Fibroblast of skin of left quadriceps (primary cell): ENCODE measurements around the gene RIBC1.
"Not testable (repeated sequence)": the region's sequence is repeated elsewhere in the genome, so short reads cannot be mapped to it uniquely, and the experiment has no call there.

Source experiments
- DNase-seq, 2 experiments: peaks; one replicate each; pipeline ENCODE4 v3.0.0-alpha.2; 2013; ENCODE audit warnings: low read depth in 2 of 2

RIBC1 gene

GRCh38 chrX:53435997-53436396, 13.3 kb downstream of the RIBC1 start:
- DNase-seq = no peak

GRCh38 chrX:53437206-53437605, 14.5 kb downstream of the RIBC1 start:
- DNase-seq = no peak

- no peak for DNase-seq
These were observed 15.6 kb downstream of the RIBC1 start for GRCh38 chrX:53438174-53438831.

- no peak for DNase-seq
These were observed 16.2 kb downstream of the RIBC1 start for GRCh38 chrX:53438832-53439230.

- DNase-seq = no peak
These were observed 17.4 kb downstream of the RIBC1 start for GRCh38 chrX:53440101-53440500.

- DNase-seq = no peak
These were observed 18.2 kb downstream of the RIBC1 start for GRCh38 chrX:53440621-53441517.

- DNase-seq = no peak
These were observed 19.1 kb downstream of the RIBC1 start for GRCh38 chrX:53441531-53442321.

- DNase-seq = no peak
These were observed 19.6 kb downstream of the RIBC1 start for GRCh38 chrX:53442322-53442631.

GRCh38 chrX:53445977-53446376, 23.3 kb downstream of the RIBC1 start:
- no peak for DNase-seq

- no peak for DNase-seq
These were observed 24.8 kb downstream of the RIBC1 start for GRCh38 chrX:53447441-53447840.

- DNase-seq = no peak
These were observed 27.0 kb downstream of the RIBC1 start for GRCh38 chrX:53449632-53450031.

GRCh38 chrX:53452812-53453211, 30.1 kb downstream of the RIBC1 start:
- DNase-seq = no peak

- DNase-seq = no peak
These were observed 33.6 kb downstream of the RIBC1 start for GRCh38 chrX:53456254-53456653.

- DNase-seq = no peak
These were observed 35.4 kb downstream of the RIBC1 start for GRCh38 chrX:53458082-53458481.

- not testable (repeated sequence) for DNase-seq
These were observed 46.0 kb downstream of the RIBC1 start for GRCh38 chrX:53468659-53469058.

GRCh38 chrX:53471346-53471745, 48.7 kb downstream of the RIBC1 start:
- DNase-seq = no peak

GRCh38 chrX:53474707-53475106, 52.0 kb downstream of the RIBC1 start:
- no peak for DNase-seq

- DNase-seq = no peak
These were observed 53.7 kb downstream of the RIBC1 start for GRCh38 chrX:53476371-53476770.

GRCh38 chrX:53479301-53479700, 56.6 kb downstream of the RIBC1 start:
- no peak for DNase-seq
